B cell (primary cell): Measurements from ENCODE around the gene CABLES1. TPM values are rescaled to one million over a fixed set of nuclear protein-coding genes. Genes with fewer than 3 reads are reported as not detected.

Experiments
- ATAC-seq: fragments of 200-7000 bp; cut with Tn5 transposase; one replicate; pipeline ENCODE4 v1.10.0; 2021; ENCODE audit warnings: low read depth, mild to moderate bottlenecking, moderate number of reproducible peaks, moderate library complexity
- CTCF ChIA-PET: fragments of 350-600 bp; sonication (Branson Sonifier 250); formaldehyde crosslinking; loops from one replicate; lab custom pipeline; 2021; ENCODE audit warnings: antibody characterized with exemption, inconsistent platforms; lab: Charles Lee
- POLR2A ChIA-PET: fragments of 350-600 bp; sonication (Branson Sonifier 250); formaldehyde crosslinking; loops from one replicate; lab custom pipeline; 2021; ENCODE audit warnings: antibody characterized with exemption; lab: Charles Lee
- DNase-seq: peaks from one replicate; pipeline ENCODE4 v3.0.0; 2013
- H2AFZ ChIP-seq: 2 replicates; pipeline ENCODE4 v1.6.1; 2012; ENCODE audit warnings: mild to moderate bottlenecking, low read depth, low read length; ENCODE audit not compliant: insufficient read depth, poor library complexity, severe bottlenecking
- H3K27ac ChIP-seq, 2 donors: 1 replicate in 1 of 2; 2 replicates in 1 of 2; pipeline ENCODE4 v1.5.1; 2012 to 2013; ENCODE audit warnings: low read length in 2 of 2, mild to moderate bottlenecking in 2 of 2, moderate library complexity in 1 of 2
- H3K27me3 ChIP-seq, 4 experiments: fragments of 200-600 bp in 1 of 4; sonication (generic) in 1 of 4; replicated peaks in 1 of 4; 1 replicate in 2 of 4; 2 replicates in 2 of 4; pipeline versions ENCODE4 v1.6.1 to v1.7.0; 2013 to 2016; ENCODE audit warnings: low read length in 3 of 4, mild to moderate bottlenecking in 2 of 4, mixed read lengths in 1 of 4, moderate library complexity in 1 of 4; ENCODE audit not compliant: insufficient read depth in 4 of 4, control insufficient read depth in 3 of 4; ENCODE audit errors: control extremely low read depth in 1 of 4
- H3K36me3 ChIP-seq, 2 experiments: replicated peaks in 1 of 2; 1 replicate in 1 of 2; 2 replicates in 1 of 2; pipeline versions ENCODE4 v1.6.1 to v1.7.1; 2013; ENCODE audit warnings: low read length in 1 of 2; ENCODE audit not compliant: insufficient read depth in 2 of 2, control insufficient read depth in 1 of 2; ENCODE audit errors: control extremely low read depth in 1 of 2, extremely low read depth in 1 of 2
- H3K4me1 ChIP-seq, 2 donors: fragments of 200-600 bp in 1 of 2; sonication (generic) in 1 of 2; 1 replicate in 1 of 2; 2 replicates in 1 of 2; pipeline versions ENCODE4 v1.5.1 to v1.6.1; 2013 to 2017; ENCODE audit warnings: low read length in 2 of 2; ENCODE audit not compliant: control insufficient read depth in 2 of 2, insufficient read depth in 2 of 2
- H3K4me2 ChIP-seq: replicated peaks from 2 replicates; pipeline ENCODE3; 2012; ENCODE audit warnings: mild to moderate bottlenecking, low read depth, low read length; ENCODE audit not compliant: poor library complexity, severe bottlenecking
- H3K4me3 ChIP-seq, 5 experiments: fragments of 200-600 bp in 1 of 5; sonication (generic) in 1 of 5; 1 replicate in 3 of 5; 2 replicates in 2 of 5; pipeline versions ENCODE4 v1.5.1 to v1.7.0; 2011 to 2016; ENCODE audit warnings: low read length in 4 of 5, mild to moderate bottlenecking in 4 of 5, low read depth in 2 of 5, control low read depth in 1 of 5, moderate library complexity in 1 of 5; ENCODE audit not compliant: insufficient read depth in 1 of 5; ENCODE audit errors: control extremely low read depth in 1 of 5, extremely low read depth in 1 of 5
- H3K79me2 ChIP-seq: fragments of 200-600 bp; sonication (generic); one replicate; pipeline ENCODE4 v1.6.0; 2016; ENCODE audit warnings: low read length; ENCODE audit not compliant: control insufficient read depth, insufficient read depth
- H3K9ac ChIP-seq: fragments of 200-600 bp; sonication (generic); 2 replicates; pipeline ENCODE4 v1.6.1; 2017; ENCODE audit warnings: mild to moderate bottlenecking, low read length, moderate library complexity
- H3K9me3 ChIP-seq, 3 donors: one replicate each; pipeline versions ENCODE4 v1.6.1 to v1.7.1; 2013; ENCODE audit warnings: low read length in 2 of 3; ENCODE audit not compliant: control insufficient read depth in 2 of 3, insufficient read depth in 1 of 3; ENCODE audit errors: control extremely low read depth in 1 of 3
- H4K20me1 ChIP-seq: 2 replicates; pipeline ENCODE4 v1.6.0; 2012; ENCODE audit warnings: mild to moderate bottlenecking, low read length; ENCODE audit not compliant: insufficient read depth, control insufficient read depth, poor library complexity, severe bottlenecking
- H3K27ac Mint-ChIP-seq: one replicate; pipeline ENCODE4 v1.8.0; 2021; ENCODE audit warnings: mixed read lengths
- H3K27me3 Mint-ChIP-seq: one replicate; pipeline ENCODE4 v1.8.0; 2021; ENCODE audit warnings: mixed read lengths
- H3K4me1 Mint-ChIP-seq: one replicate; pipeline ENCODE4 v1.8.0; 2021; ENCODE audit warnings: mixed read lengths
- H3K4me3 Mint-ChIP-seq: one replicate; pipeline ENCODE4 v1.8.0; 2021; ENCODE audit warnings: mixed read lengths
- H3K9me3 Mint-ChIP-seq: one replicate; pipeline ENCODE4 v1.8.0; 2022; ENCODE audit warnings: mixed read lengths; ENCODE audit not compliant: insufficient read depth
- EZH2 ChIP-seq: IDR thresholded peaks from 2 replicates; pipeline ENCODE4 v1.6.1; 2012; ENCODE audit warnings: borderline replicate concordance, low read depth, mild to moderate bottlenecking, moderate library complexity, low read length; ENCODE audit not compliant: insufficient read depth, poor library complexity, severe bottlenecking
- WGBS: methylation state at CpG from one replicate; pipeline ENCODE4 v1.1.5; 2013; ENCODE audit warnings: missing lambda C conversion rate; ENCODE audit not compliant: insufficient coverage; 5-methylcytosine and 5-hydroxymethylcytosine counted together
- intact Hi-C: fragments of 100-400 bp; cut with micrococcal nuclease; formaldehyde crosslinking; loops from one replicate; pipeline ENCODE4 v1.10.0; 2022
- polyA plus RNA-seq: library from polyadenylated mRNA; depleted of rRNA; stranded (reverse); fragments of >200 nt; gene quantifications from 2 replicates; pipeline ENCODE4 v1.2.3, GENCODE V29; 2012
- total RNA-seq, 2 donors: library from RNA; stranded (reverse); fragments of 120-200 nt in 1 of 2; gene quantifications; 1 replicate in 1 of 2; 2 replicates in 1 of 2; pipeline versions ENCODE4 v1.2.3 to v1.2.4, GENCODE V29; 2013 to 2022
- TF ChIP-seq, protein P1 (sequence below): fragments of 200-600 bp; IDR thresholded peaks from one replicate; pipeline ENCODE4 v1.8.0; 2022; ENCODE audit warnings: antibody characterized with exemption, mild to moderate bottlenecking

The CABLES1 gene
- total and polyA plus RNA-seq, 2 donors (not counting 1 experiment from before 2014, with no cell fraction given) = 0.30 to 56.3 TPM

DNA sequence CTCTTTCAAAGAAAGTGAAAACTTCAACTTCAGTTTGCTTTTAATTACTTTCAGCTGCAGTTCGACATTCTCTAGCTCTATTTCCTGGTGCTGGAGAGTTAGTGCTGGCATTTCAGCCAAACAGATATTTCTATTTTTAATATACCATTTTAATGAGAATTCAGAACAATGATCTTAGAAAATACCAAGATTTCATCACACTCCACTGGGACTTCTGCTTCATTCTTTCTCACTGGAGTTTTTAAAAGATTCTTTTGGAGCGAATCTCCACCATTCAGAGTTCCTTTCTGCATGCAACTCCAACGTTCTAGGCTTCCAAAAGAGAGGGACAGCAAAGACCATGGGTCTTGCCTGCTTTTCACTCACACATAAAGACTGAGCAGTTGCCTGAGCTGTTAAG, 94.2 kb downstream of the CABLES1 start:
- no peak overlapping the region for H3K4me2 ChIP-seq
- H2AFZ ChIP-seq = no peak overlapping the region
- Mint-ChIP-seq H3K4me1 (peaks cover 79% of the 10 kb centered on the region), H3K4me3 (peak overlapping the region; percentile 27), H3K27me3 (no peaks in the 10 kb centered on the region), H3K27ac (peak overlapping the region; percentile 57), H3K9me3 (no peaks in the 10 kb centered on the region)
- peaks cover 41 to 48% of the 10 kb centered on the region in 2 donors for H3K4me1 ChIP-seq
- H4K20me1 ChIP-seq = no peaks in the 10 kb centered on the region
- no peaks in the 10 kb centered on the region for H3K36me3 ChIP-seq
- no peak for TF ChIP-seq EZH2
- TF ChIP-seq, protein P1, sequence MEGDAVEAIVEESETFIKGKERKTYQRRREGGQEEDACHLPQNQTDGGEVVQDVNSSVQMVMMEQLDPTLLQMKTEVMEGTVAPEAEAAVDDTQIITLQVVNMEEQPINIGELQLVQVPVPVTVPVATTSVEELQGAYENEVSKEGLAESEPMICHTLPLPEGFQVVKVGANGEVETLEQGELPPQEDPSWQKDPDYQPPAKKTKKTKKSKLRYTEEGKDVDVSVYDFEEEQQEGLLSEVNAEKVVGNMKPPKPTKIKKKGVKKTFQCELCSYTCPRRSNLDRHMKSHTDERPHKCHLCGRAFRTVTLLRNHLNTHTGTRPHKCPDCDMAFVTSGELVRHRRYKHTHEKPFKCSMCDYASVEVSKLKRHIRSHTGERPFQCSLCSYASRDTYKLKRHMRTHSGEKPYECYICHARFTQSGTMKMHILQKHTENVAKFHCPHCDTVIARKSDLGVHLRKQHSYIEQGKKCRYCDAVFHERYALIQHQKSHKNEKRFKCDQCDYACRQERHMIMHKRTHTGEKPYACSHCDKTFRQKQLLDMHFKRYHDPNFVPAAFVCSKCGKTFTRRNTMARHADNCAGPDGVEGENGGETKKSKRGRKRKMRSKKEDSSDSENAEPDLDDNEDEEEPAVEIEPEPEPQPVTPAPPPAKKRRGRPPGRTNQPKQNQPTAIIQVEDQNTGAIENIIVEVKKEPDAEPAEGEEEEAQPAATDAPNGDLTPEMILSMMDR = no peak
- H3K9ac ChIP-seq = no peak overlapping the region
- ATAC-seq = no peak
- H3K4me3 ChIP-seq = no peak overlapping the region
- POLR2A ChIA-PET = interaction anchor here (1.2 kb wide), 2 partner anchors 29 to 31 kb away, joined by 3 read pairs; no protein-coding TSS in a partner anchor
- WGBS = 100% methylated on average over 1 of the region's 3 CpGs
- no peak for DNase-seq
- H3K27ac ChIP-seq = no peak overlapping the region
- peaks cover 0 to 4% (median 0%) of the 10 kb centered on the region in 3 donors for H3K9me3 ChIP-seq
- CTCF ChIA-PET = interaction anchor here (1.4 to 4.2 kb wide), 4 partner anchors 8 to 98 kb away, joined by 3 to 20 read pairs (median 8); no protein-coding TSS in a partner anchor
- no peaks in the 10 kb centered on the region for H3K79me2 ChIP-seq
- H3K27me3 ChIP-seq = peaks cover 0 to 12% (median 0%) of the 10 kb centered on the region in 4 experiments
- intact Hi-C loops = loop anchor here (2.0 kb wide), 1 partner anchor 31 kb away; no protein-coding TSS in a partner anchor

DNA sequence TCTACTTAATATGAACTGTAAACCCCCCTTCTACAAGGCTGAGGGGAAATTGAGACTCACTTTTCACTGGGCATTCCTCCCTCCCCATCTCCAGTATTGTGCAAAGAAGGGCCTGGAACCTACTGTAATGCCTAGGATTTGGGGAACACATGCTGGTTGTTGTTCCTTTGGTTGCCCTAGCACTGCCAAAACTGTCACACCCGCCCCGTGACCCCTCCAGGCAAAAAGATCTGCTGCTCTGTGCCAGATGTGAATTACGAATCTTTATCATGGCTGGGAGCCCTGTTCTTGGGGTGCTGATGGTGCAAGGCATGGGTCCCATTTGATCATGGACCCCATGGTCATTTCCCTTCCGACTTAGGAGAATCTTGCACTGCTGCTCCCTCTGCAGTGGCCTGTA, 95.4 kb downstream of the CABLES1 start:
- H3K4me2 ChIP-seq = peak overlapping the region; percentile 66
- Mint-ChIP-seq H3K9me3 (no peaks in the 10 kb centered on the region), H3K4me1 (peaks cover 70% of the 10 kb centered on the region), H3K4me3 (peak overlapping the region; percentile 65), H3K27ac (peak overlapping the region; percentile 90), H3K27me3 (no peaks in the 10 kb centered on the region)
- ATAC-seq (no peak), DNase-seq (peak; percentile 32)
- ChIA-PET POLR2A (no interaction called here), CTCF (interaction anchor here (0.6 to 4.2 kb wide), 3 partner anchors 12 to 99 kb away, joined by 3 to 20 read pairs (median 3); no protein-coding TSS in a partner anchor)
- no peaks in the 10 kb centered on the region for H4K20me1 ChIP-seq
- H3K27ac ChIP-seq = peak overlapping the region; percentile 71 to 72
- no peaks in the 10 kb centered on the region for H3K79me2 ChIP-seq
- TF ChIP-seq, protein P1 = no peak
- peaks cover 41 to 47% of the 10 kb centered on the region in 2 donors for H3K4me1 ChIP-seq
- peaks cover 0 to 12% (median 0%) of the 10 kb centered on the region in 4 experiments for H3K27me3 ChIP-seq
- peak overlapping the region; percentile 6 for H3K9ac ChIP-seq
- no peak overlapping the region for H2AFZ ChIP-seq
- H3K36me3 ChIP-seq = no peaks in the 10 kb centered on the region
- intact Hi-C loops = loop anchor here (1.0 to 10.0 kb wide), 6 partner anchors 12 to 354 kb away; partner anchors contain the start of genes NPC1, RBBP8 and RMC1
- H3K4me3 ChIP-seq = peak overlapping the region in 1 of 5 experiments; percentile 10
- H3K9me3 ChIP-seq = peaks cover 0 to 4% (median 0%) of the 10 kb centered on the region in 3 donors
- 90% methylated on average over 4 of the region's 4 CpGs for WGBS
